ENCODE data around the gene SLC37A2. TPM values are rescaled to one million over a fixed set of nuclear protein-coding genes. Genes with fewer than 3 reads are reported as not detected.

The SLC37A2 gene
- total and polyA plus RNA-seq, 2 of the 4 experiments (the other 2 are of a cell fraction): 0.72 to 1.1 TPM

- TF ChIP-seq BHLHE40 (IDR thresholded peaks at IDR 0.05; ENCODE audit: low read depth, low read length) (peak; percentile 87), MAFK (IDR thresholded peaks at IDR 0.05; ENCODE audit: low read depth, low read length) (no peak)
Observed at GRCh38 chr11:125082611-125083311, 19.7 kb downstream of the SLC37A2 start (continued).

GRCh38 chr11:125083312-125084056 is 20.4 kb downstream of the SLC37A2 start:
- Histone ChIP-seq H4K8ac (ENCODE audit: low read depth in 2 of 2, low read length in 2 of 2) (peak overlapping the region; percentile 40 to 70), H4K5ac (ENCODE audit: low read depth, low read length) (peak overlapping the region; percentile 35), H2AFZ (replicated peaks; ENCODE audit: low read length, poor library complexity) (peak overlapping the region; percentile 88), H3K9me3 (ENCODE audit: control insufficient read depth, insufficient read depth, low read length) (no peaks in the 10 kb centered on the region), H2BK5ac (ENCODE audit: low read depth, low read length, poor library complexity, severe bottlenecking) (peak overlapping the region; percentile 56), H3K9me1 (ENCODE audit: insufficient read depth, low read length) (peaks cover 19% of the 10 kb centered on the region), H3K9ac (ENCODE audit: low read depth, low read length) (no peak overlapping the region), H2BK120ac (ENCODE audit: low read depth, low read length) (peak overlapping the region; percentile 75), H3K4ac (ENCODE audit: low read depth, low read length) (peak overlapping the region; percentile 75), H4K20me1 (ENCODE audit: insufficient read depth, low read length) (no peaks in the 10 kb centered on the region), H3K56ac (ENCODE audit: extremely low read depth, insufficient read depth, low read length) (no peak overlapping the region), H2AK5ac (ENCODE audit: low read depth, low read length) (peak overlapping the region; percentile 45; the same call in 1 of the 2 replicates), H4K91ac (ENCODE audit: insufficient read depth, low read depth, low read length) (peak overlapping the region; percentile 76), H3K14ac (replicated peaks; ENCODE audit: low read depth, low read length) (peak overlapping the region; percentile 69), H3K4me2 (ENCODE audit: low read depth, low read length) (peak overlapping the region; percentile 18; the same call in 1 of the 2 replicates), H3K27me3 (ENCODE audit: control insufficient read depth, insufficient read depth, low read length) (no peaks in the 10 kb centered on the region), H3K79me1 (ENCODE audit: low read depth in 1 of 2, low read length in 2 of 2) (no peaks in the 10 kb centered on the region), H2BK15ac (ENCODE audit: low read depth, low read length) (peak overlapping the region; percentile 81; the same call in 2 of the 3 replicates), H3K23ac (ENCODE audit: low read depth, low read length) (peak overlapping the region; percentile 5; the same call in 1 of the 2 replicates), H3K4me3 (ENCODE audit: insufficient read depth, low read depth, low read length) (no peak overlapping the region), H2AK9ac (replicated peaks; ENCODE audit: low read depth, low read length, poor library complexity) (peak overlapping the region; percentile 40), H3K18ac (ENCODE audit: low read depth, low read length) (peak overlapping the region; percentile 52), H2BK20ac (ENCODE audit: low read depth, low read length) (peak overlapping the region; percentile 61), H3K27ac (ENCODE audit: insufficient read depth, low read length) (peak overlapping the region; percentile 18), H3K4me1 (ENCODE audit: control insufficient read depth, insufficient read depth, low read length) (peaks cover 11% of the 10 kb centered on the region), H3K36me3 (ENCODE audit: control insufficient read depth, insufficient read depth, low read length) (no peaks in the 10 kb centered on the region)
- 90% methylated on average over 2 of the region's 11 CpGs; no CpG with 5 or more reads in 1 of the 2 experiments for WGBS, 2 experiments (ENCODE audit: extremely low coverage in 2 of 2, insufficient read length in 1 of 2)
- no peak for ATAC-seq (ENCODE audit: low read depth)
- in situ Hi-C loops (cut with MboI; ENCODE audit: low sequenced_read_pairs): no loop called here
- no peak for DNase-seq
- no TSS peak for BruUV-seq (replicated peaks)
- intact Hi-C loops (cut with micrococcal nuclease): no loop called here
- TF ChIP-seq RCOR1 (IDR thresholded peaks at IDR 0.05; ENCODE audit: insufficient replicate concordance, low read length) (peak; percentile 3), RAD21 (IDR thresholded peaks at IDR 0.05; ENCODE audit: low read length) (no peak)
- dilution Hi-C loops (cut with HindIII; ENCODE audit: low sequenced_read_pairs, unreplicated experiment): no loop called here
- CTCF ChIA-PET: no interaction called here
- POLR2A ChIA-PET (ENCODE audit: unreplicated experiment): no interaction called here

All from IMR-90 (cell line).